CD4-positive, alpha-beta T cell (primary cell): ENCODE measurements around the gene PAPSS1. TPM values are rescaled to one million over a fixed set of nuclear protein-coding genes. Genes with fewer than 3 reads are reported as not detected.

ENCODE experiments used
- ATAC-seq: fragments of 200-7000 bp; cut with Tn5 transposase; one replicate; pipeline ENCODE4 v1.10.0; 2022; ENCODE audit warnings: mild to moderate bottlenecking; ENCODE audit not compliant: poor library complexity
- CTCF ChIA-PET: fragments of 350-600 bp; sonication (Branson Sonifier 250); formaldehyde crosslinking; loops from one replicate; lab custom pipeline; 2021; ENCODE audit warnings: antibody characterized with exemption, inconsistent platforms; lab: Charles Lee
- POLR2A ChIA-PET: fragments of 350-600 bp; sonication (Branson Sonifier 250); formaldehyde crosslinking; loops from one replicate; lab custom pipeline; 2021; ENCODE audit warnings: antibody characterized with exemption, inconsistent platforms; lab: Charles Lee
- DNase-seq, 14 experiments: peaks; one replicate each; pipeline ENCODE4 v3.0.0-alpha.2; 2013 to 2020; ENCODE audit warnings: mixed read lengths in 2 of 14
- H3K27ac ChIP-seq, 2 donors: one replicate each; pipeline versions ENCODE4 v1.5.1 to v1.7.0; 2013; ENCODE audit warnings: low read length in 2 of 2, low read depth in 1 of 2, mild to moderate bottlenecking in 1 of 2
- H3K27me3 ChIP-seq, 2 experiments: 1 replicate in 1 of 2; 2 replicates in 1 of 2; pipeline versions ENCODE4 v1.6.1 to v1.7.0; 2013; ENCODE audit warnings: low read length in 2 of 2, control low read depth in 1 of 2, mild to moderate bottlenecking in 1 of 2, moderate library complexity in 1 of 2; ENCODE audit not compliant: insufficient read depth in 2 of 2, control insufficient read depth in 1 of 2
- H3K36me3 ChIP-seq: one replicate; pipeline ENCODE4 v1.6.1; 2013; ENCODE audit warnings: low read length, control low read depth; ENCODE audit not compliant: insufficient read depth
- H3K4me1 ChIP-seq: one replicate; pipeline ENCODE4 v1.6.1; 2013; ENCODE audit warnings: low read length, control low read depth; ENCODE audit not compliant: insufficient read depth
- H3K4me3 ChIP-seq: one replicate; pipeline ENCODE4 v1.5.1; 2013; ENCODE audit warnings: mild to moderate bottlenecking, low read length, moderate library complexity
- H3K9me3 ChIP-seq, 2 experiments: 1 replicate in 1 of 2; 2 replicates in 1 of 2; pipeline versions ENCODE4 v1.6.1 to v1.7.0; 2013; ENCODE audit warnings: low read length in 2 of 2, mild to moderate bottlenecking in 2 of 2, control low read depth in 1 of 2, moderate library complexity in 1 of 2; ENCODE audit not compliant: control insufficient read depth in 1 of 2, insufficient read depth in 1 of 2
- H3K27ac Mint-ChIP-seq: one replicate; pipeline ENCODE4 v1.8.0; 2020; ENCODE audit warnings: mixed read lengths
- H3K27me3 Mint-ChIP-seq: one replicate; pipeline ENCODE4 v1.8.0; 2021; ENCODE audit warnings: mixed read lengths
- H3K36me3 Mint-ChIP-seq: one replicate; pipeline ENCODE4 v1.8.0; 2021; ENCODE audit warnings: low read depth, mixed read lengths
- H3K4me1 Mint-ChIP-seq: one replicate; pipeline ENCODE4 v1.8.0; 2021; ENCODE audit warnings: low read depth, mixed read lengths
- H3K4me3 Mint-ChIP-seq: one replicate; pipeline ENCODE4 v1.8.0; 2020; ENCODE audit warnings: mild to moderate bottlenecking, mixed read lengths
- H3K9me3 Mint-ChIP-seq: one replicate; pipeline ENCODE4 v1.8.0; 2020; ENCODE audit warnings: mixed read lengths
- intact Hi-C, 2 experiments: fragments of 100-400 bp; cut with DNase I in 1 of 2; cut with micrococcal nuclease in 1 of 2; formaldehyde crosslinking; loops; one replicate each; pipeline versions ENCODE4 v1.15.1 to v1.9.0; 2023 to 2025; cut with DNase I, micrococcal nuclease
- total RNA-seq, 174 experiments: library from RNA in 2 of 174; stranded (reverse) in 2 of 174; gene quantifications; one replicate each; pipeline ENCODE4 v1.2.3 and lab custom pipeline; 2021 to 2026
- TF ChIP-seq, protein P1 (sequence below): fragments of 200-600 bp; IDR thresholded peaks from one replicate; pipeline ENCODE4 v1.8.0; 2022; ENCODE audit warnings: antibody characterized with exemption, mild to moderate bottlenecking

PAPSS1 gene
- total RNA-seq, 2 experiments from 2014 or later = 5.6 to 6.6 TPM

- intact Hi-C loops = no loop called here
- Histone ChIP-seq H3K4me1 (no peaks in the 10 kb centered on the region), H3K27ac (no peak overlapping the region), H3K4me3 (no peak overlapping the region), H3K27me3 (no peaks in the 10 kb centered on the region), H3K9me3 (peaks cover 0 to 3% of the 10 kb centered on the region in 2 experiments), H3K36me3 (peaks cover 16% of the 10 kb centered on the region)
- Mint-ChIP-seq H3K27me3 (no peaks in the 10 kb centered on the region), H3K4me1 (no peaks in the 10 kb centered on the region), H3K4me3 (no peak overlapping the region), H3K27ac (no peak overlapping the region), H3K36me3 (peaks cover 77% of the 10 kb centered on the region), H3K9me3 (peaks cover 5% of the 10 kb centered on the region)
- POLR2A ChIA-PET = no interaction called here
- ATAC-seq (no peak), DNase-seq (no peak)
- TF ChIP-seq, protein P1, sequence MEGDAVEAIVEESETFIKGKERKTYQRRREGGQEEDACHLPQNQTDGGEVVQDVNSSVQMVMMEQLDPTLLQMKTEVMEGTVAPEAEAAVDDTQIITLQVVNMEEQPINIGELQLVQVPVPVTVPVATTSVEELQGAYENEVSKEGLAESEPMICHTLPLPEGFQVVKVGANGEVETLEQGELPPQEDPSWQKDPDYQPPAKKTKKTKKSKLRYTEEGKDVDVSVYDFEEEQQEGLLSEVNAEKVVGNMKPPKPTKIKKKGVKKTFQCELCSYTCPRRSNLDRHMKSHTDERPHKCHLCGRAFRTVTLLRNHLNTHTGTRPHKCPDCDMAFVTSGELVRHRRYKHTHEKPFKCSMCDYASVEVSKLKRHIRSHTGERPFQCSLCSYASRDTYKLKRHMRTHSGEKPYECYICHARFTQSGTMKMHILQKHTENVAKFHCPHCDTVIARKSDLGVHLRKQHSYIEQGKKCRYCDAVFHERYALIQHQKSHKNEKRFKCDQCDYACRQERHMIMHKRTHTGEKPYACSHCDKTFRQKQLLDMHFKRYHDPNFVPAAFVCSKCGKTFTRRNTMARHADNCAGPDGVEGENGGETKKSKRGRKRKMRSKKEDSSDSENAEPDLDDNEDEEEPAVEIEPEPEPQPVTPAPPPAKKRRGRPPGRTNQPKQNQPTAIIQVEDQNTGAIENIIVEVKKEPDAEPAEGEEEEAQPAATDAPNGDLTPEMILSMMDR = no peak
- CTCF ChIA-PET = no interaction called here
Observed at GRCh38 chr4:107683873-107684272, 36.2 kb downstream of the PAPSS1 start.

DNA sequence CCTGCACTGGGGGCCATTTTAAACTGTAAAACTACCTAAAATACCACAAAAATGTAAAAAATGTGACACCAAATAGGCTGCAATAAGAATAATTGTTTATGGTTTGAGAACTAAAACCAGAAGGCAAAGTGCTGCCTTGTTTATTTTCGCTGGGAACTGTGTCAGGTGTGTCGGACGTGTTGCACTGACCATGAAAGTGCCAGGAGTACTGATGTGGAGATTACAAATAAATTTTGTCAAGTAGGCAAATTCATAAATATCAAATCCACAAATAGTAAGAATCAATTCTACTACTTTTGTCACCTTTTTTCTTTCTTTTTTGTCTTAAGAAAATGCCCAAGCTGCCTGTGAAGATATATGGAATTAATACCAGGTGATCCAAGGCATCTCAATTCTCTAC lies 37.7 kb downstream of the PAPSS1 start:
- DNase-seq (no peak), ATAC-seq (no peak)
- Histone ChIP-seq H3K4me3 (no peak overlapping the region), H3K4me1 (no peaks in the 10 kb centered on the region), H3K9me3 (peaks cover 0 to 3% of the 10 kb centered on the region in 2 experiments), H3K36me3 (peaks cover 20% of the 10 kb centered on the region), H3K27me3 (no peaks in the 10 kb centered on the region), H3K27ac (no peak overlapping the region)
- Mint-ChIP-seq H3K27me3 (no peaks in the 10 kb centered on the region), H3K27ac (no peak overlapping the region), H3K4me3 (no peak overlapping the region), H3K9me3 (peaks cover 8% of the 10 kb centered on the region), H3K4me1 (no peaks in the 10 kb centered on the region), H3K36me3 (peaks cover 93% of the 10 kb centered on the region)
- CTCF ChIA-PET = no interaction called here
- intact Hi-C loops = no loop called here
- POLR2A ChIA-PET = no interaction called here
- TF ChIP-seq, protein P1 = no peak

- Mint-ChIP-seq H3K27me3 (no peaks in the 10 kb centered on the region), H3K4me3 (no peak overlapping the region), H3K27ac (no peak overlapping the region), H3K9me3 (no peaks in the 10 kb centered on the region), H3K4me1 (no peaks in the 10 kb centered on the region), H3K36me3 (peaks cover 56% of the 10 kb centered on the region)
- POLR2A ChIA-PET = no interaction called here
- CTCF ChIA-PET = no interaction called here
- DNase-seq = no peak
- no peak overlapping the region for H3K27ac ChIP-seq
- no peaks in the 10 kb centered on the region for H3K9me3 ChIP-seq
- intact Hi-C loops = no loop called here
- no peaks in the 10 kb centered on the region for H3K27me3 ChIP-seq
- H3K4me1 ChIP-seq = no peaks in the 10 kb centered on the region
- TF ChIP-seq, protein P1 = no peak
- no peak for ATAC-seq
- H3K4me3 ChIP-seq = no peak overlapping the region
- H3K36me3 ChIP-seq = peaks cover 3% of the 10 kb centered on the region
Observed at GRCh38 chr4:107669068-107669467, 51.0 kb downstream of the PAPSS1 start.
